ENCODE data around the gene JARID2. TPM values are rescaled to one million over a fixed set of nuclear protein-coding genes. Genes with fewer than 3 reads are reported as not detected.

JARID2 gene
- total and polyA plus RNA-seq, 10 of the 15 experiments (the other 5 are each of a cell fraction or from before 2014, with no cell fraction given) = 4.2 to 21.6 (median 11.7) TPM

DNA sequence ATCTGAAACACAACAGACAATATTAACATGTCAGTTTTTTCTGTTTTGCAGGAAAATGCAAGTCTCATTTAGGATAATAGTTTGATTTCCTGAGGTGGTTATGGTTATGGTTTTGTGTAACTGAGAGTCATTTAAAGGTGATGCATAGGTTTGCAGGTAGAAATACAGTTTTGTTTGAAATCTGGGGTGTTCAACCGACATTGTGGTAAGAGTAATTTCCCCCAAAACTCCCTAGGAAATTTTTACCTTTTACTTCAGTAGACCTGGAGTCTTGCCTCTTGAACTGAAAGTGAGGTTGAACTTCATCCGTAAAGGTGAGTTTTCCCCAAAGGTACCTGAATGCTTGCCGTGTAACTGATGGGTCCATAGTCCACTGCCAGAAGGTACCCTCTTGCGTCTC lies 71.4 kb downstream of the JARID2 start (continued):
- 0 out of 2 replicates have a peak, but pooled peaks have one; percentile 2 for TF ChIP-seq ASH2L (IDR thresholded peaks at IDR 0.05; ENCODE audit: borderline replicate concordance, low read depth)
- peak; percentile 32; the same call in 1 of the 2 replicates for TF ChIP-seq CBFB (IDR thresholded peaks at IDR 0.05; ENCODE audit: low read depth)
- no peak for TF ChIP-seq PML (IDR thresholded peaks at IDR 0.05; ENCODE audit: low read length)
- TF ChIP-seq IKZF1 (conservative IDR thresholded peaks at IDR 0.05) = 0 out of 2 replicates have a peak, but pooled peaks have one; percentile 28
- TF ChIP-seq FOXK2 (IDR thresholded peaks at IDR 0.05) = no peak
- TF ChIP-seq MTA2 (IDR thresholded peaks at IDR 0.05; ENCODE audit: low read depth) = no peak
- TF ChIP-seq, protein P1, sequence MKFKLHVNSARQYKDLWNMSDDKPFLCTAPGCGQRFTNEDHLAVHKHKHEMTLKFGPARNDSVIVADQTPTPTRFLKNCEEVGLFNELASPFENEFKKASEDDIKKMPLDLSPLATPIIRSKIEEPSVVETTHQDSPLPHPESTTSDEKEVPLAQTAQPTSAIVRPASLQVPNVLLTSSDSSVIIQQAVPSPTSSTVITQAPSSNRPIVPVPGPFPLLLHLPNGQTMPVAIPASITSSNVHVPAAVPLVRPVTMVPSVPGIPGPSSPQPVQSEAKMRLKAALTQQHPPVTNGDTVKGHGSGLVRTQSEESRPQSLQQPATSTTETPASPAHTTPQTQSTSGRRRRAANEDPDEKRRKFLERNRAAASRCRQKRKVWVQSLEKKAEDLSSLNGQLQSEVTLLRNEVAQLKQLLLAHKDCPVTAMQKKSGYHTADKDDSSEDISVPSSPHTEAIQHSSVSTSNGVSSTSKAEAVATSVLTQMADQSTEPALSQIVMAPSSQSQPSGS (IDR thresholded peaks at IDR 0.05; ENCODE audit: low read length) = no peak
- TF ChIP-seq NFIC (IDR thresholded peaks at IDR 0.05; ENCODE audit: low read depth, low read length) = peak; percentile 41; the same call in 1 of the 2 replicates
- TF ChIP-seq, protein P2, sequence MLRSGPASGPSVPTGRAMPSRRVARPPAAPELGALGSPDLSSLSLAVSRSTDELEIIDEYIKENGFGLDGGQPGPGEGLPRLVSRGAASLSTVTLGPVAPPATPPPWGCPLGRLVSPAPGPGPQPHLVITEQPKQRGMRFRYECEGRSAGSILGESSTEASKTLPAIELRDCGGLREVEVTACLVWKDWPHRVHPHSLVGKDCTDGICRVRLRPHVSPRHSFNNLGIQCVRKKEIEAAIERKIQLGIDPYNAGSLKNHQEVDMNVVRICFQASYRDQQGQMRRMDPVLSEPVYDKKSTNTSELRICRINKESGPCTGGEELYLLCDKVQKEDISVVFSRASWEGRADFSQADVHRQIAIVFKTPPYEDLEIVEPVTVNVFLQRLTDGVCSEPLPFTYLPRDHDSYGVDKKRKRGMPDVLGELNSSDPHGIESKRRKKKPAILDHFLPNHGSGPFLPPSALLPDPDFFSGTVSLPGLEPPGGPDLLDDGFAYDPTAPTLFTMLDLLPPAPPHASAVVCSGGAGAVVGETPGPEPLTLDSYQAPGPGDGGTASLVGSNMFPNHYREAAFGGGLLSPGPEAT (IDR thresholded peaks at IDR 0.05; ENCODE audit: low read depth) = peak; percentile 43; the same call in 1 of the 2 replicates
- TF ChIP-seq RFX5 (IDR thresholded peaks at IDR 0.05; ENCODE audit: low read depth, low read length) = no peak
- peak; percentile 89 for TF ChIP-seq RUNX3 (IDR thresholded peaks at IDR 0.05; ENCODE audit: low read length)
- no peak for TF ChIP-seq SMAD5 (IDR thresholded peaks at IDR 0.05; ENCODE audit: low read depth)
- TF ChIP-seq CBX3 (IDR thresholded peaks at IDR 0.05; ENCODE audit: borderline replicate concordance, low read depth) = no peak
- no peak for TF ChIP-seq EP300 (IDR thresholded peaks at IDR 0.05; ENCODE audit: borderline replicate concordance in 1 of 2, control insufficient read depth in 1 of 2, low read depth in 2 of 2, low read length in 2 of 2)
- TF ChIP-seq PAX5 (IDR thresholded peaks at IDR 0.05; ENCODE audit: borderline replicate concordance, low read depth, low read length) = no peak
- TF ChIP-seq, protein P3, sequence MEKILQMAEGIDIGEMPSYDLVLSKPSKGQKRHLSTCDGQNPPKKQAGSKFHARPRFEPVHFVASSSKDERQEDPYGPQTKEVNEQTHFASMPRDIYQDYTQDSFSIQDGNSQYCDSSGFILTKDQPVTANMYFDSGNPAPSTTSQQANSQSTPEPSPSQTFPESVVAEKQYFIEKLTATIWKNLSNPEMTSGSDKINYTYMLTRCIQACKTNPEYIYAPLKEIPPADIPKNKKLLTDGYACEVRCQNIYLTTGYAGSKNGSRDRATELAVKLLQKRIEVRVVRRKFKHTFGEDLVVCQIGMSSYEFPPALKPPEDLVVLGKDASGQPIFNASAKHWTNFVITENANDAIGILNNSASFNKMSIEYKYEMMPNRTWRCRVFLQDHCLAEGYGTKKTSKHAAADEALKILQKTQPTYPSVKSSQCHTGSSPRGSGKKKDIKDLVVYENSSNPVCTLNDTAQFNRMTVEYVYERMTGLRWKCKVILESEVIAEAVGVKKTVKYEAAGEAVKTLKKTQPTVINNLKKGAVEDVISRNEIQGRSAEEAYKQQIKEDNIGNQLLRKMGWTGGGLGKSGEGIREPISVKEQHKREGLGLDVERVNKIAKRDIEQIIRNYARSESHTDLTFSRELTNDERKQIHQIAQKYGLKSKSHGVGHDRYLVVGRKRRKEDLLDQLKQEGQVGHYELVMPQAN (conservative IDR thresholded peaks at IDR 0.05) = no peak
- TF ChIP-seq, protein P4, sequence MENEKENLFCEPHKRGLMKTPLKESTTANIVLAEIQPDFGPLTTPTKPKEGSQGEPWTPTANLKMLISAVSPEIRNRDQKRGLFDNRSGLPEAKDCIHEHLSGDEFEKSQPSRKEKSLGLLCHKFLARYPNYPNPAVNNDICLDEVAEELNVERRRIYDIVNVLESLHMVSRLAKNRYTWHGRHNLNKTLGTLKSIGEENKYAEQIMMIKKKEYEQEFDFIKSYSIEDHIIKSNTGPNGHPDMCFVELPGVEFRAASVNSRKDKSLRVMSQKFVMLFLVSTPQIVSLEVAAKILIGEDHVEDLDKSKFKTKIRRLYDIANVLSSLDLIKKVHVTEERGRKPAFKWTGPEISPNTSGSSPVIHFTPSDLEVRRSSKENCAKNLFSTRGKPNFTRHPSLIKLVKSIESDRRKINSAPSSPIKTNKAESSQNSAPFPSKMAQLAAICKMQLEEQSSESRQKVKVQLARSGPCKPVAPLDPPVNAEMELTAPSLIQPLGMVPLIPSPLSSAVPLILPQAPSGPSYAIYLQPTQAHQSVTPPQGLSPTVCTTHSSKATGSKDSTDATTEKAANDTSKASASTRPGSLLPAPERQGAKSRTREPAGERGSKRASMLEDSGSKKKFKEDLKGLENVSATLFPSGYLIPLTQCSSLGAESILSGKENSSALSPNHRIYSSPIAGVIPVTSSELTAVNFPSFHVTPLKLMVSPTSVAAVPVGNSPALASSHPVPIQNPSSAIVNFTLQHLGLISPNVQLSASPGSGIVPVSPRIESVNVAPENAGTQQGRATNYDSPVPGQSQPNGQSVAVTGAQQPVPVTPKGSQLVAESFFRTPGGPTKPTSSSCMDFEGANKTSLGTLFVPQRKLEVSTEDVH (IDR thresholded peaks at IDR 0.05; ENCODE audit: low read depth, partially characterized antibody) = no peak
- TF ChIP-seq CREM (IDR thresholded peaks at IDR 0.05; ENCODE audit: low read depth) = peak; percentile 26; the same call in 1 of the 2 replicates
- no peak for TF ChIP-seq ETV6 (conservative IDR thresholded peaks at IDR 0.05 in 1 of 2, IDR thresholded peaks at IDR 0.05 in 1 of 2; ENCODE audit: borderline replicate concordance in 1 of 2, low read depth in 1 of 2)
- no peak for TF ChIP-seq SREBF2 (IDR thresholded peaks at IDR 0.05; ENCODE audit: low read length)
- TF ChIP-seq KLF5 (IDR thresholded peaks at IDR 0.05; ENCODE audit: partially characterized antibody) = no peak
- TF ChIP-seq POLR2AphosphoS2 (IDR thresholded peaks at IDR 0.05; ENCODE audit: low read depth, low read length) = no peak
- no peak for TF ChIP-seq ESRRA (IDR thresholded peaks at IDR 0.05; ENCODE audit: low read length)
